ENCODE data around the gene ZBTB20. TPM values are rescaled to one million over a fixed set of nuclear protein-coding genes. Genes with fewer than 3 reads are reported as not detected.
A peak's percentile ranks its signal among the peaks of the same experiment; 100 is the strongest.

The ZBTB20 gene
- total and polyA plus RNA-seq, 7 donors = 0.40 to 74.9 (median 41.7) TPM

GRCh38 chr3:114460459-114460858, 686.6 kb downstream of the ZBTB20 start:
- DNase-seq (no peak), ATAC-seq (no peak)
- Histone ChIP-seq H3K36me3 (ENCODE audit: insufficient read depth in 1 of 2, low read depth in 1 of 2) (no peaks in the 10 kb centered on the region), H3K9me3 (no peaks in the 10 kb centered on the region), H3K27ac (no peak overlapping the region), H3K4me3 (no peak overlapping the region), H3K4me1 (peaks cover 42% of the 10 kb centered on the region), H3K27me3 (ENCODE audit: insufficient read depth in 3 of 3, low read length in 2 of 3) (no peaks in the 10 kb centered on the region)
- intact Hi-C loops (cut with DNase I) = no loop called here
- 97 to 100% (median 100%) methylated on average over 1 of the region's 1 CpG for WGBS, 3 donors
- TF ChIP-seq CTCF (IDR thresholded peaks at IDR 0.05) = no peak

- H3K9me3 ChIP-seq = no peaks in the 10 kb centered on the region
- peak overlapping the region; percentile 19 for H3K27ac ChIP-seq
- ATAC-seq (no peak), DNase-seq (no peak)
- TF ChIP-seq CTCF (IDR thresholded peaks at IDR 0.05) = no peak
- H3K4me3 ChIP-seq = no peak overlapping the region
- H3K27me3 ChIP-seq (ENCODE audit: insufficient read depth in 3 of 3, low read length in 2 of 3) = no peaks in the 10 kb centered on the region
- intact Hi-C loops (cut with DNase I) = loop anchor here in 1 of 2 donors (5.0 kb wide), 1 partner anchor 41 kb away; no protein-coding TSS in a partner anchor
- peaks cover 69% of the 10 kb centered on the region for H3K4me1 ChIP-seq
- H3K36me3 ChIP-seq (ENCODE audit: insufficient read depth in 1 of 2, low read depth in 1 of 2) = no peaks in the 10 kb centered on the region
- WGBS, 3 donors = 34 to 71% (median 41%) methylated on average over 4 of the region's 4 CpGs
These were observed 690.3 kb downstream of the ZBTB20 start for GRCh38 chr3:114456742-114457141.

GRCh38 chr3:114455432-114455831, 691.7 kb downstream of the ZBTB20 start:
- whole genome bisulfite sequencing, 3 donors = 17 to 33% (median 20%) methylated on average over 7 of the region's 7 CpGs
- Histone ChIP-seq H3K9me3 (no peaks in the 10 kb centered on the region), H3K36me3 (ENCODE audit: insufficient read depth in 1 of 2, low read depth in 1 of 2) (no peaks in the 10 kb centered on the region), H3K27me3 (ENCODE audit: insufficient read depth in 3 of 3, low read length in 2 of 3) (no peaks in the 10 kb centered on the region), H3K4me1 (peaks cover 82% of the 10 kb centered on the region), H3K27ac (peak overlapping the region; percentile 68), H3K4me3 (peak overlapping the region; percentile 56)
- peak in 3 of 4 donors; percentile 22 to 47 (median 29) for ATAC-seq
- TF ChIP-seq CTCF (IDR thresholded peaks at IDR 0.05) = no peak
- no peak for DNase-seq
- intact Hi-C loops (cut with DNase I) = loop anchor here in 1 of 2 donors (5.0 kb wide), 1 partner anchor 42 kb away; no protein-coding TSS in a partner anchor

- DNase-seq = no peak
- no peak for TF ChIP-seq CTCF (IDR thresholded peaks at IDR 0.05)
- Histone ChIP-seq H3K4me3 (peak overlapping the region; percentile 56), H3K27ac (peak overlapping the region; percentile 68), H3K36me3 (ENCODE audit: insufficient read depth in 1 of 2, low read depth in 1 of 2) (no peaks in the 10 kb centered on the region), H3K9me3 (no peaks in the 10 kb centered on the region), H3K4me1 (peaks cover 85% of the 10 kb centered on the region), H3K27me3 (ENCODE audit: insufficient read depth in 3 of 3, low read length in 2 of 3) (no peaks in the 10 kb centered on the region)
- ATAC-seq = peak; percentile 36 to 72 (median 62)
- WGBS, 3 donors = 0 to 9% (median 4%) methylated on average over 12 of the region's 12 CpGs
- intact Hi-C loops (cut with DNase I) = loop anchor here in 1 of 2 donors (5.0 kb wide), 2 partner anchors 37 to 43 kb away; no protein-coding TSS in a partner anchor
These were observed 692.4 kb downstream of the ZBTB20 start for GRCh38 chr3:114454551-114455251.

All from psoas muscle (tissue), 8 donors.